EL (cell line): Measurements from ENCODE around the gene MICA.
A peak's percentile ranks its signal among the peaks of the same experiment; 100 is the strongest.

Experiments used
- DNase-seq: peaks from one replicate; pipeline ENCODE4 v3.0.0-alpha.2; 2016

The MICA gene

DNA sequence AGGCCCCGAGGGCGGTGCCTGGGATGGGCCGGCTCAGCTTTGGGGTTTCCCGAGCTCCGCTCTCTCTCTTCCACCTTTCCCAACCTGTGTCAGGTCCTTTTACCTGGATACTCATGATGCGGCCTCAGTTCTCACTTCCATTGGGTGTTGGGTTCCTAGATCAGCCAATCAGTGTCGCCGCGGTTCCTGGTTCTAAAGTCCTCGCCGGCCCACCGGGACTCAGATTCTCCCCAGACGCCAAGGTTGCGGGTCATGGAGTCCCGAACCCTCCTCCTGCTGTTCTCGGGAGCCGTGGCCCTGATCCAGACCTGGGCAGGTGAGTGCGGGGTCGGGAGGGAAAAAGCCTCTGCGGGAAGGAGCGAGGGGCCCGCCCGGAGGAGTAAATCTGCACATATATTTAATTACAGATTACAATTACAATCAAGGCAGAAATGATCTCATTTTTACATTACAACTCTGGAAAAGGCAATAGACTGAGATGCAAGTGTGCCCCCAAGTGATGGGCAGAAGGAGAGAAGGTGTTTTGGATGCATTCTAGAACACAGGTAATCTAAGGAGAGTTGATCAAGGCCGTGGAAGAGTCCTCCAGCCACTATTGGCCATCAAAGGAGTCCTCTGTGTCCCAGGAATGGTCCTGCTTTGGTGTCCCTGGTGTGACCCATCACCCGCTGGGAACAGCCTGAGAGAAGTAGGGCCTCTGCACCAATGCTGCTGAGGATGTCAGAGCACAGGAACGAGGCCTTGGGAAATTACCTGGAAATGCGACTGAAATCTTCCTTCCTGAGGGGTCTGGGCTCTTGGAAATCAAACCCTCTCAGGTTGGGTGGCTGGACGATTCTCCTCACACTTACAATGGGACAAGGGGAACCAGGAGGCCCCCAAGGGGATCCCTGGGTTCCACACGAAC is 59.8 kb downstream of the MICA start:
- peak; percentile 68 for DNase-seq

GRCh38 chr6:31464252-31465184 is 61.1 kb downstream of the MICA start:
- no peak for DNase-seq
